ENCODE data around the gene OR1N1.

DNA sequence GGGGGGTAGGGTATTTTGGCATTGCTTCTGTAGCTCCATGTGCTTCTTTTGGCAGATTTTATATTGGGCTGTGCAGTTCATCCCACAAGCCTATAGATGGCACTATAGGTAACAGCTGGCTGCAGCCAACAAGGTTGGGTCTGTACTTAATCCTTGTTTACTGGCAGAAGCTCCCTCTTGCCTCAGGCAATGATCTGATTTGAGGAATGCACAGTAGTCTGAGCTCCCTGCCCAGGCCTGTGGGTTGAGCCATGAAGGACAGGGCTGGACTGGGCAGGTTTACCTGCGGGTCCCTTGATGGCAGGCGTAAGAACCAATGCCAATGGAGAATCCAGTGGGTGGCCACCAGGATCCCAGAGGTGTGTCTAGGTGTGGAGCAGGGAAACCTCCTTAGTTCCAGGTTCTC lies 28.2 kb downstream of the OR1N1 start:
- TF ChIP-seq, protein P1, sequence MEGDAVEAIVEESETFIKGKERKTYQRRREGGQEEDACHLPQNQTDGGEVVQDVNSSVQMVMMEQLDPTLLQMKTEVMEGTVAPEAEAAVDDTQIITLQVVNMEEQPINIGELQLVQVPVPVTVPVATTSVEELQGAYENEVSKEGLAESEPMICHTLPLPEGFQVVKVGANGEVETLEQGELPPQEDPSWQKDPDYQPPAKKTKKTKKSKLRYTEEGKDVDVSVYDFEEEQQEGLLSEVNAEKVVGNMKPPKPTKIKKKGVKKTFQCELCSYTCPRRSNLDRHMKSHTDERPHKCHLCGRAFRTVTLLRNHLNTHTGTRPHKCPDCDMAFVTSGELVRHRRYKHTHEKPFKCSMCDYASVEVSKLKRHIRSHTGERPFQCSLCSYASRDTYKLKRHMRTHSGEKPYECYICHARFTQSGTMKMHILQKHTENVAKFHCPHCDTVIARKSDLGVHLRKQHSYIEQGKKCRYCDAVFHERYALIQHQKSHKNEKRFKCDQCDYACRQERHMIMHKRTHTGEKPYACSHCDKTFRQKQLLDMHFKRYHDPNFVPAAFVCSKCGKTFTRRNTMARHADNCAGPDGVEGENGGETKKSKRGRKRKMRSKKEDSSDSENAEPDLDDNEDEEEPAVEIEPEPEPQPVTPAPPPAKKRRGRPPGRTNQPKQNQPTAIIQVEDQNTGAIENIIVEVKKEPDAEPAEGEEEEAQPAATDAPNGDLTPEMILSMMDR (IDR thresholded peaks at IDR 0.05; ENCODE audit: low read length): peak; percentile 87
- TF ChIP-seq EZH2phosphoT487 (IDR thresholded peaks at IDR 0.05; ENCODE audit: low read length): no peak

Data from MM.1S (cell line).